H1 (cell line): Measurements from ENCODE around the gene ACACA. TPM values are rescaled to one million over a fixed set of nuclear protein-coding genes. Genes with fewer than 3 reads are reported as not detected.

Experiments
- CTCF ChIA-PET: fragments of 300-600 bp; sonication (Branson Sonifier 250); formaldehyde crosslinking; loops from one replicate; lab custom pipeline; 2021; ENCODE audit not compliant: partially characterized antibody; lab: Charles Lee
- POLR2A ChIA-PET: fragments of 300-600 bp; sonication (Branson Sonifier 250); formaldehyde crosslinking; loops from one replicate; lab custom pipeline; 2021; ENCODE audit warnings: inconsistent platforms; ENCODE audit not compliant: partially characterized antibody; lab: Charles Lee
- DNase-seq, 2 experiments: peaks; one replicate each; pipeline versions ENCODE4 v3.0.0 to v3.0.0-alpha.2; 2010 to 2022; ENCODE audit warnings: low spot score in 2 of 2, low read depth in 1 of 2, mixed read lengths in 1 of 2
- FAIRE-seq: peaks from 2 replicates; lab custom pipeline; 2011; peaks lifted over from hg19 to GRCh38; lab: Jason Lieb, UNC
- H2AFZ ChIP-seq: 2 replicates; pipeline ENCODE4 v1.8.1; 2012; ENCODE audit warnings: low read length, inconsistent platforms
- H2AK5ac ChIP-seq: 2 replicates; pipeline ENCODE4 v1.6.1; 2013; ENCODE audit warnings: low read depth, low read length
- H2BK120ac ChIP-seq: replicated peaks from 2 replicates; pipeline ENCODE3; 2013; ENCODE audit warnings: low read depth, low read length, inconsistent platforms
- H2BK12ac ChIP-seq: 2 replicates; pipeline ENCODE4 v1.6.1; 2013; ENCODE audit warnings: low read depth, low read length
- H2BK15ac ChIP-seq: 2 replicates; pipeline ENCODE4 v1.6.1; 2013; ENCODE audit warnings: low read length
- H2BK20ac ChIP-seq: 2 replicates; pipeline ENCODE4 v1.6.1; 2013; ENCODE audit warnings: low read length
- H2BK5ac ChIP-seq: 2 replicates; pipeline ENCODE4 v1.6.1; 2013; ENCODE audit warnings: low read depth, low read length
- H3K14ac ChIP-seq: 2 replicates; pipeline ENCODE4 v1.6.1; 2013; ENCODE audit warnings: inconsistent platforms; ENCODE audit not compliant: insufficient read length
- H3K18ac ChIP-seq: 2 replicates; pipeline ENCODE4 v1.6.1; 2013; ENCODE audit warnings: low read length; ENCODE audit errors: extremely low read depth
- H3K23ac ChIP-seq: 2 replicates; pipeline ENCODE4 v1.6.1; 2013; ENCODE audit warnings: inconsistent platforms; ENCODE audit not compliant: insufficient read length
- H3K23me2 ChIP-seq: 2 replicates; pipeline ENCODE4 v1.6.1; 2013; ENCODE audit warnings: low read depth, low read length
- H3K27ac ChIP-seq: 2 replicates; pipeline ENCODE4 v1.6.1; 2011; ENCODE audit warnings: low read depth, low read length, inconsistent platforms
- H3K27me3 ChIP-seq, 4 experiments: replicated peaks in 1 of 4; 1 replicate in 1 of 4; 2 replicates in 3 of 4; pipeline versions ENCODE4 v1.6.1 to v1.8.1; 2011 to 2013; ENCODE audit warnings: low read length in 3 of 4, mild to moderate bottlenecking in 3 of 4, inconsistent platforms in 2 of 4, mixed read lengths in 2 of 4, moderate library complexity in 1 of 4; ENCODE audit not compliant: control insufficient read depth in 3 of 4, insufficient read depth in 3 of 4; ENCODE audit errors: extremely low read depth in 1 of 4
- H3K36me3 ChIP-seq, 4 experiments: 2 replicates each; pipeline versions ENCODE4 v1.6.1 to v1.8.1; 2011 to 2013; ENCODE audit warnings: mild to moderate bottlenecking in 4 of 4, low read length in 3 of 4, moderate library complexity in 2 of 4, control low read depth in 1 of 4, inconsistent platforms in 1 of 4; ENCODE audit not compliant: insufficient read depth in 4 of 4, control insufficient read depth in 2 of 4
- H3K4ac ChIP-seq: replicated peaks from 2 replicates; pipeline ENCODE3; 2013; ENCODE audit warnings: low read length, low read depth, mixed read lengths, inconsistent platforms; ENCODE audit not compliant: insufficient read length
- H3K4me1 ChIP-seq, 4 experiments: replicated peaks in 1 of 4; 1 replicate in 1 of 4; 2 replicates in 3 of 4; pipeline versions ENCODE4 v1.6.1 to v1.8.1; 2011 to 2013; ENCODE audit warnings: low read length in 3 of 4, inconsistent platforms in 2 of 4, mixed read lengths in 1 of 4; ENCODE audit not compliant: insufficient read depth in 4 of 4, control insufficient read depth in 3 of 4
- H3K4me2 ChIP-seq, 2 experiments: 2 replicates each; pipeline versions ENCODE4 v1.6.1 to v1.8.1; 2011 to 2013; ENCODE audit warnings: low read depth in 2 of 2, low read length in 2 of 2, control low read depth in 1 of 2, inconsistent platforms in 1 of 2, mild to moderate bottlenecking in 1 of 2; ENCODE audit not compliant: insufficient read depth in 1 of 2
- H3K4me3 ChIP-seq, 4 experiments: fragments of 200-600, 300-600 bp in 1 of 4; sonication (generic), shearing (Covaris generic), sonication (Bioruptor Twin) in 1 of 4; 2 replicates each; pipeline versions ENCODE4 v1.5.1 to v1.8.1; 2011 to 2016; ENCODE audit warnings: low read length in 4 of 4, low read depth in 3 of 4, control low read depth in 2 of 4, inconsistent platforms in 2 of 4, mild to moderate bottlenecking in 2 of 4, mixed read lengths in 1 of 4, moderate library complexity in 1 of 4; ENCODE audit not compliant: insufficient read depth in 2 of 4; ENCODE audit errors: extremely low read depth in 1 of 4
- H3K56ac ChIP-seq: replicated peaks from 2 replicates; pipeline ENCODE3; 2013; ENCODE audit warnings: low read depth, mild to moderate bottlenecking, mixed read lengths, low read length, inconsistent platforms; ENCODE audit not compliant: insufficient read length
- H3K79me1 ChIP-seq: 2 replicates; pipeline ENCODE4 v1.6.1; 2013; ENCODE audit warnings: low read depth, low read length, control low read depth
- H3K79me2 ChIP-seq, 2 experiments: 2 replicates each; pipeline versions ENCODE4 v1.6.1 to v1.8.1; 2012 to 2013; ENCODE audit warnings: low read length in 2 of 2, mild to moderate bottlenecking in 2 of 2, inconsistent platforms in 1 of 2; ENCODE audit not compliant: insufficient read depth in 2 of 2, control insufficient read depth in 1 of 2
- H3K9ac ChIP-seq, 4 experiments: replicated peaks in 1 of 4; 1 replicate in 1 of 4; 2 replicates in 3 of 4; pipeline versions ENCODE4 v1.6.1 to v1.8.1; 2011 to 2013; ENCODE audit warnings: low read depth in 3 of 4, low read length in 3 of 4, control low read depth in 2 of 4, mild to moderate bottlenecking in 2 of 4, moderate library complexity in 2 of 4, inconsistent platforms in 1 of 4; ENCODE audit errors: extremely low read depth in 1 of 4
- H3K9me3 ChIP-seq, 2 experiments: 2 replicates each; pipeline versions ENCODE4 v1.6.1 to v1.8.1; 2012 to 2013; ENCODE audit warnings: mild to moderate bottlenecking in 2 of 2, moderate library complexity in 2 of 2, control low read depth in 1 of 2, inconsistent platforms in 1 of 2, low read depth in 1 of 2, low read length in 1 of 2, mixed read lengths in 1 of 2; ENCODE audit not compliant: insufficient read depth in 2 of 2
- H4K20me1 ChIP-seq, 2 experiments: replicated peaks in 1 of 2; 2 replicates each; pipeline versions ENCODE3 to v1.8.1; 2011 to 2013; ENCODE audit warnings: inconsistent platforms in 2 of 2, low read length in 2 of 2, mild to moderate bottlenecking in 1 of 2; ENCODE audit not compliant: insufficient read depth in 2 of 2, control insufficient read depth in 1 of 2
- H4K5ac ChIP-seq: 2 replicates; pipeline ENCODE4 v1.6.1; 2013; ENCODE audit warnings: low read length, low read depth, mixed read lengths, inconsistent platforms; ENCODE audit not compliant: insufficient read length
- H4K8ac ChIP-seq: 2 replicates; pipeline ENCODE4 v1.8.0; 2013; ENCODE audit warnings: mild to moderate bottlenecking, moderate library complexity, low read length, inconsistent platforms; ENCODE audit not compliant: insufficient read depth; ENCODE audit errors: extremely low read depth
- H4K91ac ChIP-seq: replicated peaks from 2 replicates; pipeline ENCODE3; 2013; ENCODE audit warnings: low read length, mixed read lengths, inconsistent platforms; ENCODE audit not compliant: insufficient read length
- BCL11A ChIP-seq, 2 experiments: IDR thresholded peaks; one replicate each; pipeline ENCODE4 v1.6.1; 2011; ENCODE audit warnings: low read depth in 2 of 2, low read length in 2 of 2, mild to moderate bottlenecking in 2 of 2
- BRCA1 ChIP-seq: IDR thresholded peaks from 2 replicates; pipeline ENCODE4 v1.6.1; 2012; ENCODE audit warnings: low read depth, low read length, improper control_type of control experiment
- CTBP2 ChIP-seq: IDR thresholded peaks from 2 replicates; pipeline ENCODE4 v1.7.0; 2011; ENCODE audit warnings: borderline replicate concordance, mild to moderate bottlenecking, moderate library complexity, mixed read lengths, low read length; ENCODE audit not compliant: insufficient read depth, insufficient read length
- CTCF ChIP-seq, 3 experiments: IDR thresholded peaks; 1 replicate in 2 of 3; 2 replicates in 1 of 3; pipeline versions ENCODE4 v1.5.1 to v1.6.1; 2011; ENCODE audit warnings: low read length in 3 of 3, mild to moderate bottlenecking in 3 of 3, inconsistent platforms in 2 of 3, low read depth in 1 of 3, moderate library complexity in 1 of 3; ENCODE audit not compliant: insufficient read depth in 1 of 3; ENCODE audit errors: control extremely low read depth in 1 of 3
- HDAC2 ChIP-seq, 2 experiments: fragments of 300-600 bp in 1 of 2; sonication (generic) in 1 of 2; IDR thresholded peaks; 2 replicates each; pipeline ENCODE4 v1.6.1; 2011 to 2012; ENCODE audit warnings: low read depth in 2 of 2, low read length in 2 of 2, mild to moderate bottlenecking in 2 of 2, moderate library complexity in 2 of 2, borderline replicate concordance in 1 of 2, inconsistent platforms in 1 of 2
- JUN ChIP-seq: IDR thresholded peaks from 2 replicates; pipeline ENCODE4 v1.6.1; 2011; ENCODE audit warnings: low read depth, mild to moderate bottlenecking, improper control_type of control experiment, low read length
- POLR2A ChIP-seq, 2 experiments: IDR thresholded peaks; 1 replicate in 1 of 2; 2 replicates in 1 of 2; pipeline ENCODE4 v1.6.1; 2011; ENCODE audit warnings: low read depth in 2 of 2, low read length in 2 of 2, mild to moderate bottlenecking in 2 of 2; ENCODE audit errors: control extremely low read depth in 1 of 2
- POLR2AphosphoS5 ChIP-seq: IDR thresholded peaks from 2 replicates; pipeline ENCODE4 v1.6.1; 2011; ENCODE audit warnings: low read depth, low read length
- RXRA ChIP-seq: IDR thresholded peaks from 2 replicates; pipeline ENCODE4 v1.6.1; 2011; ENCODE audit warnings: low read depth, mild to moderate bottlenecking, low read length, moderate library complexity; ENCODE audit not compliant: insufficient read depth
- SRF ChIP-seq: IDR thresholded peaks from 2 replicates; pipeline ENCODE4 v1.6.1; 2011; ENCODE audit warnings: mild to moderate bottlenecking, low read depth, low read length, moderate library complexity
- TBP ChIP-seq: IDR thresholded peaks from 2 replicates; pipeline ENCODE4 v1.6.1; 2011; ENCODE audit warnings: low read depth, low read length, improper control_type of control experiment
- TCF12 ChIP-seq: IDR thresholded peaks from 2 replicates; pipeline ENCODE4 v1.6.1; 2011; ENCODE audit warnings: low read depth, mild to moderate bottlenecking, low read length
- WGBS, 2 experiments: shearing (Covaris generic) in 1 of 2; methylation state at CpG; one replicate each; pipeline versions ENCODE4 v1.1.6 to v1.1.7; 2013 to 2015; ENCODE audit warnings: low lambda C conversion rate in 2 of 2, mixed read lengths in 2 of 2, inconsistent platforms in 1 of 2, low coverage in 1 of 2, missing lambda C conversion rate in 1 of 2; ENCODE audit not compliant: insufficient replicate concordance in 2 of 2, insufficient coverage in 1 of 2, insufficient read length in 1 of 2; ENCODE audit errors: extremely low coverage in 1 of 2, missing lambda C conversion rate in 1 of 2; 5-methylcytosine and 5-hydroxymethylcytosine counted together
- polyA plus RNA-seq, 7 experiments: library from polyadenylated mRNA; depleted of rRNA in 3 of 7; stranded (reverse) in 5 of 7; unstranded in 2 of 7; fragments of >200 nt in 5 of 7; fragments of 200-250 nt in 2 of 7; gene quantifications; 1 replicate in 5 of 7; 2 replicates in 1 of 7; 4 replicates in 1 of 7; pipeline versions ENCODE4 v1.2.1 to v1.2.3, GENCODE V29; 2011 to 2013; ENCODE audit warnings: missing spikeins in 2 of 7, mixed read lengths in 2 of 7
- total RNA-seq: library from RNA; stranded (reverse); fragmentation: NEBNext Ultra II Directional; extraction: Animal tissue kit (Norgen Biotek cat#: 25700); gene quantifications from 2 replicates; pipeline ENCODE4 v1.2.1, GENCODE V29; 2021

ACACA gene
- total and polyA plus RNA-seq, 2 of the 8 experiments (the other 6 are each of a cell fraction or from before 2014, with no cell fraction given), result 74.0 to 160 TPM

GRCh38 chr17:37300683-37301082 lies 106.0 kb downstream of the ACACA start:
- no peak overlapping the region for H3K27ac ChIP-seq
- no peak for TF ChIP-seq CTCF (IDR thresholded peaks at IDR 0.05; ENCODE audit: control extremely low read depth in 1 of 3, insufficient read depth in 1 of 3, low read depth in 1 of 3, low read length in 3 of 3)
- no peak for TF ChIP-seq HDAC2 (IDR thresholded peaks at IDR 0.05; ENCODE audit: borderline replicate concordance in 1 of 2, low read depth in 2 of 2, low read length in 2 of 2)
- no peak for TF ChIP-seq TCF12
- TF ChIP-seq CTBP2, result no peak
- no peak for TF ChIP-seq BCL11A (IDR thresholded peaks at IDR 0.05; ENCODE audit: low read depth in 2 of 2, low read length in 2 of 2)
- TF ChIP-seq POLR2A (IDR thresholded peaks at IDR 0.05; ENCODE audit: control extremely low read depth in 1 of 2, low read depth in 2 of 2, low read length in 2 of 2), result no peak
- no peak for TF ChIP-seq RXRA
- no peak for TF ChIP-seq JUN
- no peak for TF ChIP-seq SRF
- no peak for TF ChIP-seq TBP
- no peak for TF ChIP-seq BRCA1
- no peak for TF ChIP-seq POLR2AphosphoS5

More at GRCh38 chr17:37300683-37301082, 106.0 kb downstream of the ACACA start:
- Histone ChIP-seq H3K79me2 (peaks cover 0 to 45% of the 10 kb centered on the region in 2 experiments; a peak in 3 of 4 replicates), H3K4me2 (no peak overlapping the region), H3K36me3 (peaks cover 0 to 4% (median 0%) of the 10 kb centered on the region in 4 experiments; a peak in 2 of 8 replicates), H3K4ac (no peak overlapping the region), H3K27me3 (no peaks in the 10 kb centered on the region), H3K23me2 (no peaks in the 10 kb centered on the region), H2BK20ac (no peak overlapping the region), H4K5ac (no peak overlapping the region), H3K56ac (no peak overlapping the region), H3K9ac (no peak overlapping the region), H2BK15ac (no peak overlapping the region), H3K14ac (no peak overlapping the region), H4K8ac (no peak overlapping the region), H2BK12ac (no peak overlapping the region), H4K91ac (no peak overlapping the region), H3K4me1 (peaks cover 5 to 15% (median 9%) of the 10 kb centered on the region in 4 experiments; a peak in 5 of 7 replicates), H3K4me3 (no peak overlapping the region), H2AFZ (no peak overlapping the region), H3K18ac (no peak overlapping the region), H3K9me3 (no peaks in the 10 kb centered on the region), H2AK5ac (no peak overlapping the region), H2BK5ac (no peak overlapping the region), H3K23ac (no peak overlapping the region), H3K79me1 (no peaks in the 10 kb centered on the region), H4K20me1 (peaks cover 0 to 5% of the 10 kb centered on the region in 2 experiments), H2BK120ac (no peak overlapping the region)
- FAIRE-seq (no peak), DNase-seq (no peak)
- ChIA-PET CTCF (interaction anchor here (2.2 kb wide), 1 partner anchor 73 kb away, joined by 15 read pairs; no protein-coding TSS in a partner anchor), POLR2A (interaction anchor here (1.3 to 2.3 kb wide), 2 partner anchors 9 kb away, joined by 5 to 7 read pairs; no protein-coding TSS in a partner anchor)
- WGBS, 2 experiments, result 79% methylated on average over 2 of the region's 2 CpGs; no CpG with 5 or more reads in 1 of the 2 experiments
